Activated T-cell treated with anti-CD3 and anti-CD28 coated beads, Interleukin-2, amount 50 U/mL, for 4 hours (primary cell): ENCODE results near the gene CCDC154. TPM values are rescaled to one million over a fixed set of nuclear protein-coding genes. Genes with fewer than 3 reads are reported as not detected.

ENCODE experiments used
- ATAC-seq, 2 donors: fragments of 200-7000 bp; cut with Tn5 transposase; one replicate each; pipeline ENCODE4 v1.10.0; 2021
- DNase-seq: peaks from one replicate; pipeline ENCODE4 v3.0.0-alpha.2; 2020
- H3K27me3 Mint-ChIP-seq: one replicate; pipeline ENCODE4 v1.8.0; 2021; ENCODE audit warnings: low read depth, mixed read lengths
- H3K36me3 Mint-ChIP-seq: one replicate; pipeline ENCODE4 v1.8.0; 2022; ENCODE audit warnings: mixed read lengths; ENCODE audit not compliant: insufficient read depth
- H3K4me1 Mint-ChIP-seq: one replicate; pipeline ENCODE4 v1.8.0; 2021; ENCODE audit warnings: low read depth, mixed read lengths
- H3K4me3 Mint-ChIP-seq: one replicate; pipeline ENCODE4 v1.8.0; 2021; ENCODE audit warnings: mild to moderate bottlenecking, moderate library complexity, mixed read lengths
- H3K9me3 Mint-ChIP-seq: one replicate; pipeline ENCODE4 v1.8.0; 2021; ENCODE audit warnings: mixed read lengths
- total RNA-seq, 3 donors: library from RNA; stranded (reverse); gene quantifications; one replicate each; pipeline ENCODE4 v1.2.1, GENCODE V29; 2021

Gene CCDC154
- total RNA-seq, 3 donors from 2014 or later, result 0.73 to 2.5 (median 2.2) TPM

DNA sequence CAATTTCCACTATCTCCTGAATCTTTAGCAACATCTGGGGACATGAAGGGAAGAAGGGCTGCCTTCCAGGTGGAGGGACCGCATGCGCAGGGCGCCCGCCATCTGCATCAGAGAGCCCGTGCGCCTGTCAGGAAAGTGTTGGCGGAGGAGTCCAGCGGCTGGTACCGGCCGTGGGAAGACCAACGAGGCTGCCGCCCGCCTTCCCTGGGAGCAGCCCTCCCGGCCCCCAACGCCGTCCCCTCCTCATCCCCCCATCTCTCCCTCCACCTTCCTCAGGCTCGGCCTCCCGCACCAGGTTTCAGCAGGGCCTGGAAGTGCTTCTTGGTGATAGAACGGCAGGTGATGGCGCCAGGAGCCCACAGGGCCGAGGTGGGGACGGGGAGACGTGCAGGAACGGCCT, 21.7 kb upstream of the CCDC154 start:
- ATAC-seq (no peak), DNase-seq (no peak)
- Mint-ChIP-seq H3K36me3 (peaks cover 4% of the 10 kb centered on the region), H3K27me3 (no peaks in the 10 kb centered on the region), H3K4me3 (no peak overlapping the region), H3K9me3 (no peaks in the 10 kb centered on the region), H3K4me1 (peaks cover 13% of the 10 kb centered on the region)

DNA sequence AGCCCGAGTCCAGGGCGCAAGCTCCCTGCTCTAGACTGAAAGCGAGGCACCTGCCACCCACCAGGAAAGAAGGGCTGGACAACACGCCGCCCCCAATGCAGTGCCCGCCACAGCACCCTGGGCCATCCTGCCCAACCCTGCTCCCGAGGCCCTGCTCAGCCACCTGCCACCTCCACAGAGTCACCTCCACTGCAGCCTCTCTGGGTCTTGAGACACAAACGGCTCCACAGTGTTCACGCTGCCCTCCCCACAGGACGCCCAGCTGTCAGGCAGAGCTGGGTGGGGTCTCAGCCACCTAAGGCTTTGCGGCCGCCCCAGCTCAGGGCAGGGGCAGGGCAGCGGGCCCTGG, 21.2 kb upstream of the CCDC154 start:
- ATAC-seq, result no peak
- DNase-seq, result no peak

DNA sequence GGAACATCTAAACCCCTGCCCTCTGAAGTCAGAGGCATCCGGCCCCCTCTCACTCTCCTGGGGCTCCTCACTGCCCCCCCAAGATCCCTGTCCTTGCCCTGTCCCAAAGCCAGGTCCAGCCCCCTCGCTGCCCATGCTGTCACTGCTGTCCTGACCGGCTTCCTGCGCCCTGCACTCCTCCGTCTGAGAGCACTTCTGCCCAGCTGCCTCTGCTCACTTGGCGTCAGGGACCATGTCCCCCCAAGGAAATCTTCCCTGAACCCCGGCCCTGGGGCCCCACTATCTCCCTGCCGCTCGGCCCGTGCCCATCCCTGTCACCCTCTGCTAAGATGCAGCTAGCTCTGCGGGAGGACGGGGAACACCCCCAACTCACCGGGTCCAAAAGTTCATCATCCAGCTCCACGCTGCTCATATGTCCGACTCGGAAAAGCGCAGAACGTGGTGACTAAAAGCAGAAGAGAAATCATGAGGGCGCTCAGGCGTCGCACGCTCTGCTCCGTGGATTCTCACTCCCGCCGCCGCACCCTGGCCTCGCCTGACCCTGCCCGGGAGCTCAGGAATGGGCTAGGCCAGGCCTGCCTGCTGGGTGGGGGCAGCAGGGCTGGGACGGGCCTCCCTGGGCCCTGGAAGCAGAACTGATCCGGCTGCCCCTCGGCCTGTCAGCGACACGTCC, 20.7 kb upstream of the CCDC154 start:
- Mint-ChIP-seq H3K9me3 (no peaks in the 10 kb centered on the region), H3K4me3 (no peak overlapping the region), H3K4me1 (peaks cover 8% of the 10 kb centered on the region), H3K36me3 (peaks cover 4% of the 10 kb centered on the region), H3K27me3 (no peaks in the 10 kb centered on the region)
- DNase-seq, result no peak
- no peak for ATAC-seq

More for the DNA sequence above, 21.2 kb upstream of the CCDC154 start:
- Mint-ChIP-seq H3K27me3 (no peaks in the 10 kb centered on the region), H3K4me1 (peaks cover 9% of the 10 kb centered on the region), H3K9me3 (no peaks in the 10 kb centered on the region), H3K36me3 (peaks cover 4% of the 10 kb centered on the region), H3K4me3 (no peak overlapping the region)

DNA sequence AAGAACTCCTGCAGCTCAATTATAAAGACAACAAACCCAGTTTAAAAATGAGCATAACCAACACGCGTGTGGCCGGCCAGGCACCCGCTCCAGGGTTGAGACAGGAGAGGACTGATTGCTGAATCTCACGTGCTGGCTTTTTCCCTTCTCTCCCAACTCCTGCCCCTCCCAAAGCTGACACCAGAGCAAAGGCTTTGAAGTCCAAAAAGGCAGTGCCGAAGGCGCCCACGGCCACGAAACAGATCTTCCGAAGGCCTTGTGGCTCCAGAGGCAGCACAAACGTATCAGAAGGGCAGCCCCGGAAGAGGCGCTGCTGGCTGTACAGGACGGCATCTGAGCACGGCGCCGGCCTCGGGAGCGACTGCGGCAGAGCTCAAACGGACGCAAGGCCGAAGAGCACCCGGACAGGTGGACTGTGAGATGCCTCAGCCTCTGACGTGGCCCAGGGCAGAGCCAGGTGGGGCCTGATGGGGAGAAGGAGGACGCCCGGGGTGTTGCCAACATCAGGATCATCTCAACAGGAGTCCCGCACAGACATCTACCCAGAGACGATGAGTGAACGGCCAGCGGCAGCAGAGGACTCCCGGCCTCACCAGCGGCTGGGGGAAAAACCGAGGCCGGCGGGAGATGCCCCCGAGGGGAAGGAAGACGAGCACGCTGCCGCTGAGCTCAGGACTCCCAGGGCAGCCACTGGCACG, 20.0 kb upstream of the CCDC154 start:
- H3K4me1 Mint-ChIP-seq, result peaks cover 3% of the 10 kb centered on the region
- no peak for ATAC-seq
- no peaks in the 10 kb centered on the region for H3K27me3 Mint-ChIP-seq
- no peaks in the 10 kb centered on the region for H3K9me3 Mint-ChIP-seq
- H3K36me3 Mint-ChIP-seq, result peaks cover 3% of the 10 kb centered on the region
- H3K4me3 Mint-ChIP-seq, result no peak overlapping the region
- DNase-seq, result no peak

DNA sequence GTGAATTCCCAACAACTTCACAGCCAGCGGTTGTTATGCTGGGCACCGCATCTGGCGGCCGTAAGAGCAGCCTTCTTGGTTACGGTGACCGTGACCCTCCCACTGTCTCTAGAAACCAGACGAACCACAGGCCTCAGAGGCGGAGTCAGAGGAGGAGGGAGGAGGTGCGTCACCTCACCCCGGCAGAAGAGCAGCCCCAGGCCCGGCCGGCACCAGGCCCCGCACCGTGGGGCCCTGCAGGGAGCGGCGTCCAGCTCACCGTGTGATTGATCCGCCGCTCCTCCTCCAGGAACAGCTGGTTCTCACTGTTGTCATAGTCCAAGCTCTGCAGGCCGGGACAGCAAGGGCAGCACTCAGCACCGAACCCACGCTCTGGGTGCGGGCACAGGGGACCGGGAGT, 16.8 kb upstream of the CCDC154 start:
- no peaks in the 10 kb centered on the region for H3K4me1 Mint-ChIP-seq
- no peak for ATAC-seq
- H3K9me3 Mint-ChIP-seq, result no peaks in the 10 kb centered on the region
- H3K36me3 Mint-ChIP-seq, result peaks cover 3% of the 10 kb centered on the region
- no peak overlapping the region for H3K4me3 Mint-ChIP-seq
- no peak for DNase-seq
- no peaks in the 10 kb centered on the region for H3K27me3 Mint-ChIP-seq

DNA sequence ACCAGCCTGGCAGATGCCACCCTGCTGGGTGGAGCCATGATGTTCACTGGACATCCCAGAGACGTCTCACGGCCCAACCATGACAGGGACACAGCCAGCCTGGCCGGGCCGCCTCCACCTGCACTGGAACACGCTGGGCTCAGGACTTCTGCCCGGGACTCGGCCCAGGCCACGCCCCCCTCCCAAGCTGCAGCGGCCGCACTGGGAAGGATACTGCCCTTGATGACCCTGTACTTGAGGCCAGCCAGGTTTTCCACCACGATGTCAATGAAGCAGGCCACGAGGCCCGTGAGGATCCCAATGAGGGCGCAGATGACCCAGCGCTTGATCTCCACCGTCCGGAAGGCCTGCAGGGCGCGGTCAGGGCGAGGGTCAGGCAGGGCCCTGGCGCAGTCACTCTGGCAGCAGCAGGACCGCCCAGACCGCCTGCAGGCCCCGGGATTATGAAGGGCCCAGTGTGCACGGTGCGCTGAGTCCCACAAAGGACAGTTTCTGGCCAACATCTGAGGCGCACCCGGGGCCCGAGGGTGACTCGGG, 16.3 kb upstream of the CCDC154 start:
- no peak overlapping the region for H3K4me3 Mint-ChIP-seq
- H3K27me3 Mint-ChIP-seq, result no peaks in the 10 kb centered on the region
- H3K4me1 Mint-ChIP-seq, result no peaks in the 10 kb centered on the region
- DNase-seq, result no peak
- no peak for ATAC-seq
- peaks cover 3% of the 10 kb centered on the region for H3K36me3 Mint-ChIP-seq
- H3K9me3 Mint-ChIP-seq, result no peaks in the 10 kb centered on the region

DNA sequence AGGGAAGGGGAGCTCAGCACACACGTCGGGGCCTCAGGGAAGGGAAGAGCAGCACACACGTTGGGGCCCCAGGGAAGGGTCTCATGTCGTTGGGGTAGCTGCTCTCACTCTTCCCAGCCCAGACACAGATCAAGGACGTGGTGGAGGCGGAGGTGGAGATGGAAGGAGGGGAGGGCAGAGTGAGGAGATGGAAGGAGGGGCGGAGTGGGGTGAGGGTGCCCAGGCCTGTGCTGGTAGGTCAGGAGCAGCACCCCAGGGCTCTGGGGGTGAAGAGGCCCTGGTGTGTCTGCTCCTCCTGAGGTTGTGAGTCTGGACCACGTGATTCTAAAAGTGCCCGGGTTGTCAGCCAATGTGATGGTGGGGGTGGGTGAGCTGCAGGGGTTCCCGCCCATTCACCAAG, 15.6 kb upstream of the CCDC154 start:
- H3K4me3 Mint-ChIP-seq, result no peak overlapping the region
- peaks cover 3% of the 10 kb centered on the region for H3K36me3 Mint-ChIP-seq
- no peaks in the 10 kb centered on the region for H3K27me3 Mint-ChIP-seq
- H3K9me3 Mint-ChIP-seq, result no peaks in the 10 kb centered on the region
- H3K4me1 Mint-ChIP-seq, result no peaks in the 10 kb centered on the region
- DNase-seq (no peak), ATAC-seq (no peak)

DNA sequence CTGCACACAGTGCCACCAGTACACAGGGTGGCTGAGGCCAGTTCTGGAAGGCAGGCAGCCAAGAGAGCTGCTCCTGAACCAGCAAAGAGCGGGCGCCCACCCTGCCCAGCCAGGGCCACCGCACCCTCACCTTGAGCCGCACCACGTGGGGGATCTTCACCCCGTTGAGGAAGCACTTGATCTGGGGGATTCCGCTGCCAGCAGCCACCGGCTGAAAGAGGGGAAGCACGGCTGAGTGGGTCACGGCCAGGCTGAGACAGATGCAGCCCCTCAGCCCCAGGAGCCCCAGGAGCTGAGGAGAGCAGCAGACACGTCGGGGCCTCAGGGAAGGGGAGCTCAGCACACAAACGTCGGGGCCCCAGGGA, 14.6 kb upstream of the CCDC154 start:
- H3K9me3 Mint-ChIP-seq, result no peaks in the 10 kb centered on the region
- no peaks in the 10 kb centered on the region for H3K4me1 Mint-ChIP-seq
- no peaks in the 10 kb centered on the region for H3K27me3 Mint-ChIP-seq
- DNase-seq, result no peak
- H3K4me3 Mint-ChIP-seq, result no peak overlapping the region
- H3K36me3 Mint-ChIP-seq, result peaks cover 3% of the 10 kb centered on the region
- ATAC-seq, result no peak

DNA sequence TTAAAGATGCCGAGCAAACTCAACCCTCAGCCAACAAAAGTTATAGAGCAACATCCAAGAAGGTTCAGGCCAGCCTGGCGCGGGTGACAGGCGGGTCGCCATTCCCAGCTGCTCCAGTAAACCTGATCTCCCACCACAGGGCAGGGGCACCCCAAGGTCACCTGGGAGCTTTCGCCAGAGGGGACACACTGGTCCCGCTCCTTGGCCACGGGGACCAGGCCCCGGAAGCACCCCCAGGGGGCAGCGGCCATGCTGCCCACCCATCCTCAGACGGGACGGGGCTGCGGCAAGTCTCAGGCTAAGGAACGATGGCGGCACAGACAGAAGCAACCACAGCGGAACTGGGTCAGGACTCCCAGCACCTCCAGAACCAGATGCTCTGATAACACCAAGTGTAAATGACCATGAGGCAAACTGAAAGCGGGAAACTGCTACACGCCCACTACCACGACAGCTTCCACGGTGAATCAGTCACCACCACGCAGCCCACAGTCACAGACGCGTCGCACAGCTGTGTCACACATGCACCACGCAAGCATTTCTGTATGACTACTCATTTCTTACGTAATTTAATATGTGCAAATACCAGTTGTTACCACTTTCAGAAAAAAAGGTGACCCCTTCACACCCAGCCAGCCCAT, 14.1 kb upstream of the CCDC154 start:
- no peaks in the 10 kb centered on the region for H3K27me3 Mint-ChIP-seq

DNA sequence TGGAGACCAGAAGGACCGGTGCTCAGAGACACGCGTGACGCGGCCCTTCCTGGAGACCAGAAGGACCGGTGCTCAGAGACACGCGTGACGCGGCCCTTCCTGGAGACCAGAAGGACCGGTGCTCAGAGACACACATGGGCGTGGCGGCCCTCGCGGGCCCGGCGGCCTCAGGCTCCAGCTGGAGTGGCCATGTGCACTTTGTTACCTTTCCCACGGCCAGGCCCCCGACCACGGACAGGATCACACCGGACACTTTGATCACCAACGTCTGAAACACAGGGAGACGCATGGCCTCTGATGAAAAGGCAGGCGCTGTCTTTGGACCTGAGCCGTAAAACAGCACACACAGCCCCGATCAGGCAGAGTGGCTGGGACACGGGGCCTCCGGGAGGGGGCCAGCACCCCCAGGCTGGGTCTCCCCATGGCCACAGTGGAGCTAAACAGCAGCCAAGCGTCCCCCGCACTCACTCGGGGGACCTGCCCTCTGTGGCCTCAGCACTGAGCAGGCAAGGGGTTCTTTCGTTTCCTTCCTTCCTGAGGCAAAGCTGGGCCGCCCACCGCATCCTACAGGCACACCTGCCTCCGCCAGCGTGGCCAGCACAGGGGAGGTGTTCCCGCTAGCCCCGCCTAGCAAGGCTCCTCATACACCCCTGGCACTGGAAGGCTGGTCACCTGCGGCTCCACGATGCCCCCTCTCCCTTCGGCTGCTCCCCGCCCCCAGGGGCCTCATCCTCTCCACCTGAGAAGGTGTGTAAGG, 13.3 kb upstream of the CCDC154 start:
- ATAC-seq, result no peak
- peaks cover 3% of the 10 kb centered on the region for H3K36me3 Mint-ChIP-seq
- H3K4me3 Mint-ChIP-seq, result no peak overlapping the region
- no peaks in the 10 kb centered on the region for H3K4me1 Mint-ChIP-seq
- no peaks in the 10 kb centered on the region for H3K9me3 Mint-ChIP-seq
- H3K27me3 Mint-ChIP-seq, result no peaks in the 10 kb centered on the region
- DNase-seq, result no peak

More for the DNA sequence above, 14.1 kb upstream of the CCDC154 start:
- Mint-ChIP-seq H3K36me3 (peaks cover 3% of the 10 kb centered on the region), H3K9me3 (no peaks in the 10 kb centered on the region), H3K4me3 (no peak overlapping the region), H3K4me1 (no peaks in the 10 kb centered on the region)
- peak in 1 of 2 donors; percentile 86 for ATAC-seq
- DNase-seq, result no peak

DNA sequence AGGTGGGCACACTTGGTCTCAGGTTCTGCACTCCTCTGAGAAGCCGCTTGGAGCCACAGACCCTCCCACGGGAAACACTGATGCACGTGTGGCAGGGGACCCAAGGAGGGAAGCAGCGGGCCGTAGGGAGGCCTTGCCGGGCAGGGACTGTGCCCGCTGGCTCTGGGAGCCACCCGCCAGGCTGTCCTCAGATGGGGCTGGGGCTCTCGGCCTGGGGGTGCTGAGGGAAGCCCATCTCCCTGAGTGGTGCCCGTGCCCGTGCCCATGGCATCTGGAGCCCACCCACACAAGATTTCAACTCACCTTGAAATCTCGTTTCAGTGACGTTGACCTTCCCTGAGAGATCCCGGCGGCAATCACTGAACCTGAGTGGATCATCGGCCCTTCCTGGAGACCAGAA, 12.6 kb upstream of the CCDC154 start:
- Mint-ChIP-seq H3K4me1 (no peaks in the 10 kb centered on the region), H3K4me3 (no peak overlapping the region)
- ATAC-seq, result no peak

DNA sequence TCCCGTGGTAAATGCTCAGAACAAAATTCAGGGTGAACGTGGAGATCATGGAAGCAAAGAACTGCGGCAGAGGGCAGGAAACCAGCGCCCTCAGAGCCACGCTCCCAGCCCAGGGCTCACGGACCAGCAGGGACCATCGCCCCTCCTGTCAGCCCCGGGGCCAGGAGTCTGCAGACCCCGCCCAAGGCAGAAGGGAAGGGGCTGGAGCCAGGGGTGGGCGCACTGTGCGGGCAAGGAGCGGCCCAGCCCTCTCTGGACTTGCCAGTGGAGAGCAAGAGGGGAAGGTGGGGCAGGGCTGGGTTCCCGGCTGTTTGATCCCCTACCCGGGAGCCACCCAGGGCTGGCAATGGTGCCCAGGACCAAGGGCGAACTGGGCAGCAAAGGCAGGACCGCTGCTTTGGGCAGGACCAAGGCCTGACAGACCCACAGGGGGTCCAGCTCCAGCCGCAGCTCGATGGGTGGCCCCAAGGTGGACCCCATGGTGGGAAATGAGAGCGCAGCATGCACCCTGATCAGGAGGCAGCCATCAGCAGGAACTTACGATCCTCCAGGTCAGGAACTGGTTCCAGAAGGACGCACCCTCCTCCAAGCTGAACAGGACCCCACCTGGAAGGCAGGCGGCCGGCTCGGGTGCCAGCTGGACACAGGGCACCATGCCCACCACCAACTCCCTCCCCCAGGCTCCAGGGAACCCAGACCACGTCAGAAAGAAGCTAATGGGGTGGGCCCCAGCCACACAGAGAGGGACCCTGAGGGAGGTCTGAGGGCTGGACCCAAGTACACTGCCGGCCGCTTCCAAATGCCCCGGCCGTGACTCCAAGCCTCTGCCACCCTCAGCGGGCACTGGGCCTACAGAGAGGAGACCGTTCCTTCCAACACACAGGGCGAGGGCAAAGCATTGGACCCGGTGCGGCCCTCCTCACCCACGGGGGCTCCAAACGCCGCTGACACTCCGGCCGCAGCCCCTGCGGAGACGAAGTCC, 11.1 kb upstream of the CCDC154 start:
- no peaks in the 10 kb centered on the region for H3K36me3 Mint-ChIP-seq
- no peaks in the 10 kb centered on the region for H3K9me3 Mint-ChIP-seq
- no peaks in the 10 kb centered on the region for H3K27me3 Mint-ChIP-seq
- no peak overlapping the region for H3K4me3 Mint-ChIP-seq
- DNase-seq (no peak), ATAC-seq (no peak)
- H3K4me1 Mint-ChIP-seq, result no peaks in the 10 kb centered on the region

More for the DNA sequence above, 12.6 kb upstream of the CCDC154 start:
- Mint-ChIP-seq H3K27me3 (no peaks in the 10 kb centered on the region), H3K9me3 (no peaks in the 10 kb centered on the region), H3K36me3 (no peaks in the 10 kb centered on the region)
- DNase-seq, result no peak

DNA sequence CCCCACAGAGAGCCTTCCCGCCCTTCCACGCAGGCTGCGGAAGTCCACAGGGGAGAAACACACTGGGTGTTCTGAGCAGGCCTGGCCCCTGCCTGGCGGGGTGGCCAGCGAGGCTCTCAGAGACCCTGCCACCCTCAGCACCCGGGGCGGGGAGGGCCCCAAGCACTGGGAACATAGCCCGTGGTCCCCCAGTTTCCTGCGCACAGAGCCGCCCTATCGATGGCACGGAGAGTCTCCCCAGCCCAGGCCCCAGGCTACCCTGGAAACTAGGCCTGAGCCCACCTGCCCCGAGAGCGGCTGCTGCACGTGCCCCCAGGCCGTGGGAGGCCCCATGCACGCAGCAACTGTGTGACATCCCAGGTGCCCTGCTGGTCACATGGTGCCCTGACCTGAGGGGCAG, 10.2 kb upstream of the CCDC154 start:
- no peaks in the 10 kb centered on the region for H3K36me3 Mint-ChIP-seq
- no peaks in the 10 kb centered on the region for H3K4me1 Mint-ChIP-seq
- no peak overlapping the region for H3K4me3 Mint-ChIP-seq
- ATAC-seq (no peak), DNase-seq (no peak)
- no peaks in the 10 kb centered on the region for H3K27me3 Mint-ChIP-seq
- H3K9me3 Mint-ChIP-seq, result no peaks in the 10 kb centered on the region
